ENCODE results near the gene EIF2S2. TPM values are rescaled to one million over a fixed set of nuclear protein-coding genes. Genes with fewer than 3 reads are reported as not detected.
A peak's percentile ranks its signal among the peaks of the same experiment; 100 is the strongest.

EIF2S2 gene
- total RNA-seq, 1 experiment from 2014 or later = 179 TPM

- CTCF ChIA-PET = interaction anchor here (0.6 kb wide), 1 partner anchor 12 kb away, joined by 4 read pairs; no protein-coding TSS in a partner anchor
- TSS peak; percentile 35 for BruUV-seq (replicated peaks)
- H3K36me3 Mint-ChIP-seq (ENCODE audit: insufficient read depth, unreplicated experiment) = peaks cover 93% of the 10 kb centered on the region
- no peaks in the 10 kb centered on the region for H3K9me3 Mint-ChIP-seq (ENCODE audit: low read depth, unreplicated experiment)
- H3K4me1 Mint-ChIP-seq (ENCODE audit: low read depth, unreplicated experiment) = no peaks in the 10 kb centered on the region
- H3K4me3 Mint-ChIP-seq (ENCODE audit: low read depth, unreplicated experiment) = no peak overlapping the region
- DNase-seq = no peak
- TF ChIP-seq CTCF (IDR thresholded peaks at IDR 0.05; ENCODE audit: unreplicated experiment) = no peak
- H3K27me3 Mint-ChIP-seq (ENCODE audit: unreplicated experiment) = no peaks in the 10 kb centered on the region
- intact Hi-C loops (cut with micrococcal nuclease; ENCODE audit: unreplicated experiment) = loop anchor here (5.0 kb wide), 1 partner anchor 38 kb away; no protein-coding TSS in a partner anchor
- peak overlapping the region; percentile 22 for H3K27ac Mint-ChIP-seq (ENCODE audit: unreplicated experiment)
Observed at GRCh38 chr20:34089655-34090345, 22.2 kb downstream of the EIF2S2 start.

GRCh38 chr20:34089175-34089479 lies 22.9 kb downstream of the EIF2S2 start:
- Mint-ChIP-seq H3K9me3 (ENCODE audit: low read depth, unreplicated experiment) (no peaks in the 10 kb centered on the region), H3K4me3 (ENCODE audit: low read depth, unreplicated experiment) (no peak overlapping the region), H3K27ac (ENCODE audit: unreplicated experiment) (no peak overlapping the region), H3K27me3 (ENCODE audit: unreplicated experiment) (no peaks in the 10 kb centered on the region), H3K36me3 (ENCODE audit: insufficient read depth, unreplicated experiment) (peaks cover 94% of the 10 kb centered on the region), H3K4me1 (ENCODE audit: low read depth, unreplicated experiment) (peaks cover under 1% of the 10 kb centered on the region)
- DNase-seq = no peak
- no TSS peak for BruUV-seq (replicated peaks)
- CTCF ChIA-PET = interaction anchor here (0.6 kb wide), 1 partner anchor 13 kb away, joined by 4 read pairs; no protein-coding TSS in a partner anchor
- no peak for TF ChIP-seq CTCF (IDR thresholded peaks at IDR 0.05; ENCODE audit: unreplicated experiment)
- intact Hi-C loops (cut with micrococcal nuclease; ENCODE audit: unreplicated experiment) = loop anchor here (5.0 kb wide), 1 partner anchor 38 kb away; no protein-coding TSS in a partner anchor

GRCh38 chr20:34088305-34089174 lies 23.5 kb downstream of the EIF2S2 start:
- Mint-ChIP-seq H3K4me3 (ENCODE audit: low read depth, unreplicated experiment) (no peak overlapping the region), H3K36me3 (ENCODE audit: insufficient read depth, unreplicated experiment) (peaks cover 93% of the 10 kb centered on the region), H3K4me1 (ENCODE audit: low read depth, unreplicated experiment) (peaks cover 7% of the 10 kb centered on the region), H3K27me3 (ENCODE audit: unreplicated experiment) (no peaks in the 10 kb centered on the region), H3K9me3 (ENCODE audit: low read depth, unreplicated experiment) (no peaks in the 10 kb centered on the region), H3K27ac (ENCODE audit: unreplicated experiment) (no peak overlapping the region)
- DNase-seq = no peak
- no peak for TF ChIP-seq CTCF (IDR thresholded peaks at IDR 0.05; ENCODE audit: unreplicated experiment)
- CTCF ChIA-PET = no interaction called here
- intact Hi-C loops (cut with micrococcal nuclease; ENCODE audit: unreplicated experiment) = loop anchor here (5.0 kb wide), 1 partner anchor 39 kb away; no protein-coding TSS in a partner anchor
- no TSS peak for BruUV-seq (replicated peaks)

- peaks cover 23% of the 10 kb centered on the region for H3K4me1 Mint-ChIP-seq (ENCODE audit: low read depth, unreplicated experiment)
- peaks cover 79% of the 10 kb centered on the region for H3K36me3 Mint-ChIP-seq (ENCODE audit: insufficient read depth, unreplicated experiment)
- CTCF ChIA-PET = interaction anchor here (0.5 kb wide), 1 partner anchor 605 kb away, joined by 5 read pairs; no protein-coding TSS in a partner anchor
- intact Hi-C loops (cut with micrococcal nuclease; ENCODE audit: unreplicated experiment) = loop anchor here (5.0 kb wide), 1 partner anchor 42 kb away; no protein-coding TSS in a partner anchor
- H3K27me3 Mint-ChIP-seq (ENCODE audit: unreplicated experiment) = no peaks in the 10 kb centered on the region
- no TSS peak for BruUV-seq (replicated peaks)
- H3K4me3 Mint-ChIP-seq (ENCODE audit: low read depth, unreplicated experiment) = no peak overlapping the region
- H3K27ac Mint-ChIP-seq (ENCODE audit: unreplicated experiment) = peak overlapping the region; percentile 9
- TF ChIP-seq CTCF (IDR thresholded peaks at IDR 0.05; ENCODE audit: unreplicated experiment) = no peak
- H3K9me3 Mint-ChIP-seq (ENCODE audit: low read depth, unreplicated experiment) = no peaks in the 10 kb centered on the region
- no peak for DNase-seq
Observed at GRCh38 chr20:34085544-34086040, 26.5 kb downstream of the EIF2S2 start.
